Measurements from ENCODE around the gene PXMP4.

DNA sequence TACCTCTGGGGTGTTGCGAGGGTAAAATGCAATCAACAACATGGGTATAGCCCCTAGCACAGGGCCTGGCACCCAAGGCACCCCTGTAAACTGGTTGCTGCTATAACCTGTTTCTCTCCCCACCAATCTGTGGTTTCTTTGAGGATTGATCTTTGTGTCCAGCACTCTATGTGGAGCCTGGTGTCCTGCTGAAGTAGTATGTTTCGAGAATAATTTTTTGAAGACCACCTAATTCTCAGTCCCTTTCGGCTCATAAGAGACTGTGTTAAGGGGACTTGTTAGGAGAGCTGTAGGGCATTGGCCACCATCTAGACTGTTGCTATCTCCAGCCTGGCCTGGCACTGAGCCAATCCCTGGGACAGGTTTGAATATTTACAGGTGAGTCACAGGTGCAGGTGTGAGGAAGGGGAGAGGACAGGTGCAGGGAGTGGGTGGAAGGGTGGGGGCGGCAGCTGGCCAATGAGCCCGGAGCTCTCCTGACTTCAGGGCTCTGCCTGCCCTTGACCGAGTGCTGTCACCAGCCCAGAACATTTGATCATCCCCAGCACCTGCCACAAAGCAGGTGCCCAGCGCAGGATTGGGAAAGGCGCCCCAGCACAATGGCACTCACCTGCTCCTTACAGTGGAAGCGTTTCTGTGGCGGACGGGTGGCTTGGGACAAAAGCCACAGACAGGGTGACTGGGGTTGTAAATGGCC, 66.1 kb downstream of the PXMP4 start:
- no peak for TF ChIP-seq CTCF (conservative IDR thresholded peaks at IDR 0.05; ENCODE audit: low read depth, low read length)
- no peak for TF ChIP-seq RAD21 (IDR thresholded peaks at IDR 0.05; ENCODE audit: low read length)
- no peak for TF ChIP-seq CEBPB (IDR thresholded peaks at IDR 0.05; ENCODE audit: low read depth, low read length)
- TF ChIP-seq POLR2A (IDR thresholded peaks at IDR 0.05; ENCODE audit: low read depth, low read length) = no peak
- no peak for TF ChIP-seq USF2 (IDR thresholded peaks at IDR 0.05; ENCODE audit: low read depth, low read length)
- TF ChIP-seq FOS (IDR thresholded peaks at IDR 0.05; ENCODE audit: low read depth, low read length) = no peak
- TF ChIP-seq RFX5 (IDR thresholded peaks at IDR 0.05; ENCODE audit: low read depth, low read length) = no peak
- TF ChIP-seq, protein P1, sequence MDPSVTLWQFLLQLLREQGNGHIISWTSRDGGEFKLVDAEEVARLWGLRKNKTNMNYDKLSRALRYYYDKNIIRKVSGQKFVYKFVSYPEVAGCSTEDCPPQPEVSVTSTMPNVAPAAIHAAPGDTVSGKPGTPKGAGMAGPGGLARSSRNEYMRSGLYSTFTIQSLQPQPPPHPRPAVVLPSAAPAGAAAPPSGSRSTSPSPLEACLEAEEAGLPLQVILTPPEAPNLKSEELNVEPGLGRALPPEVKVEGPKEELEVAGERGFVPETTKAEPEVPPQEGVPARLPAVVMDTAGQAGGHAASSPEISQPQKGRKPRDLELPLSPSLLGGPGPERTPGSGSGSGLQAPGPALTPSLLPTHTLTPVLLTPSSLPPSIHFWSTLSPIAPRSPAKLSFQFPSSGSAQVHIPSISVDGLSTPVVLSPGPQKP (IDR thresholded peaks at IDR 0.05; ENCODE audit: borderline replicate concordance, low read depth, low read length) = no peak
- no peak for TF ChIP-seq MAFK (IDR thresholded peaks at IDR 0.05; ENCODE audit: low read depth, low read length)
- no peak for TF ChIP-seq MXI1 (IDR thresholded peaks at IDR 0.05; ENCODE audit: borderline replicate concordance, low read depth, low read length)
